IMR-90 (cell line): ENCODE measurements around the gene ARL4C. TPM values are rescaled to one million over a fixed set of nuclear protein-coding genes. Genes with fewer than 3 reads are reported as not detected.

Source experiments
- ATAC-seq: fragments of 200-7000 bp; cut with Tn5 transposase; 2 replicates; pipeline ENCODE4 v1.9.1; 2020; ENCODE audit warnings: low read depth, mild to moderate bottlenecking, moderate library complexity
- BruUV-seq: library from RNA; stranded (reverse); fragments of 400-500 nt; replicated peaks from 2 replicates; lab custom pipeline; 2021; lab: Mats Ljungman, UMichigan
- CTCF ChIA-PET: fragments of 300-600 bp; formaldehyde crosslinking; extraction: SDS; loops from one replicate; lab custom pipeline; 2021; ENCODE audit warnings: antibody characterized with exemption; lab: Yijun Ruan, JAX
- POLR2A ChIA-PET: fragments of 300-600 bp; sonication (Branson Sonifier 250); formaldehyde crosslinking; loops from one replicate; lab custom pipeline; 2022; ENCODE audit warnings: antibody characterized with exemption; ENCODE audit not compliant: unreplicated experiment; lab: Charles Lee
- DNase-seq: peaks from one replicate; pipeline ENCODE4 v3.0.0; 2013
- H2AFZ ChIP-seq: replicated peaks from 2 replicates; pipeline ENCODE3; 2013; ENCODE audit warnings: low read length, mild to moderate bottlenecking; ENCODE audit not compliant: poor library complexity
- H2AK5ac ChIP-seq: 2 replicates; pipeline ENCODE4 v1.6.1; 2013; ENCODE audit warnings: low read depth, low read length, inconsistent platforms
- H2AK9ac ChIP-seq: replicated peaks from 2 replicates; pipeline ENCODE3; 2013; ENCODE audit warnings: mild to moderate bottlenecking, low read depth, low read length, moderate library complexity; ENCODE audit not compliant: poor library complexity
- H2BK120ac ChIP-seq: 2 replicates; pipeline ENCODE4 v1.6.1; 2013; ENCODE audit warnings: low read depth, low read length, inconsistent platforms
- H2BK15ac ChIP-seq: 3 replicates; pipeline ENCODE4 v1.6.1; 2013; ENCODE audit warnings: low read depth, low read length, inconsistent platforms
- H2BK20ac ChIP-seq: 2 replicates; pipeline ENCODE4 v1.6.1; 2013; ENCODE audit warnings: low read depth, mild to moderate bottlenecking, inconsistent platforms, low read length, moderate library complexity
- H2BK5ac ChIP-seq: 2 replicates; pipeline ENCODE4 v1.6.1; 2013; ENCODE audit warnings: mild to moderate bottlenecking, low read depth, low read length, inconsistent platforms; ENCODE audit not compliant: poor library complexity, severe bottlenecking
- H3K14ac ChIP-seq: replicated peaks from 2 replicates; pipeline ENCODE4 v1.6.1; 2013; ENCODE audit warnings: low read depth, low read length, inconsistent platforms
- H3K18ac ChIP-seq: 2 replicates; pipeline ENCODE4 v1.6.1; 2013; ENCODE audit warnings: low read depth, low read length, control low read depth
- H3K23ac ChIP-seq: 2 replicates; pipeline ENCODE4 v1.6.1; 2013; ENCODE audit warnings: low read depth, low read length, inconsistent platforms
- H3K27ac ChIP-seq: 2 replicates; pipeline ENCODE4 v1.5.1; 2013; ENCODE audit warnings: mild to moderate bottlenecking, control low read depth, low read length; ENCODE audit not compliant: insufficient read depth
- H3K27me3 ChIP-seq: 2 replicates; pipeline ENCODE4 v1.6.1; 2013; ENCODE audit warnings: low read length; ENCODE audit not compliant: control insufficient read depth, insufficient read depth
- H3K36me3 ChIP-seq: 2 replicates; pipeline ENCODE4 v1.6.1; 2013; ENCODE audit warnings: low read length, mixed read lengths; ENCODE audit not compliant: control insufficient read depth, insufficient read depth
- H3K4ac ChIP-seq: 2 replicates; pipeline ENCODE4 v1.6.1; 2013; ENCODE audit warnings: low read depth, low read length, inconsistent platforms
- H3K4me1 ChIP-seq: 2 replicates; pipeline ENCODE4 v1.6.1; 2013; ENCODE audit warnings: low read length, mixed read lengths; ENCODE audit not compliant: control insufficient read depth, insufficient read depth
- H3K4me2 ChIP-seq: 2 replicates; pipeline ENCODE4 v1.6.1; 2013; ENCODE audit warnings: low read depth, mild to moderate bottlenecking, control low read depth, low read length, moderate library complexity
- H3K4me3 ChIP-seq: 2 replicates; pipeline ENCODE4 v1.5.1; 2013; ENCODE audit warnings: low read depth, mild to moderate bottlenecking, control low read depth, low read length, moderate library complexity; ENCODE audit not compliant: insufficient read depth
- H3K56ac ChIP-seq: 2 replicates; pipeline ENCODE4 v1.6.1; 2013; ENCODE audit warnings: low read length, inconsistent platforms; ENCODE audit not compliant: insufficient read depth; ENCODE audit errors: extremely low read depth
- H3K79me1 ChIP-seq, 2 experiments: 2 replicates each; pipeline ENCODE4 v1.6.1; 2013; ENCODE audit warnings: low read length in 2 of 2, inconsistent platforms in 1 of 2, low read depth in 1 of 2
- H3K9ac ChIP-seq: 2 replicates; pipeline ENCODE4 v1.6.1; 2013; ENCODE audit warnings: low read depth, low read length, control low read depth
- H3K9me1 ChIP-seq: 2 replicates; pipeline ENCODE4 v1.6.1; 2013; ENCODE audit warnings: low read length, inconsistent platforms; ENCODE audit not compliant: insufficient read depth
- H3K9me3 ChIP-seq: 2 replicates; pipeline ENCODE4 v1.6.1; 2013; ENCODE audit warnings: low read length; ENCODE audit not compliant: control insufficient read depth, insufficient read depth
- H4K20me1 ChIP-seq: 2 replicates; pipeline ENCODE4 v1.6.1; 2013; ENCODE audit warnings: low read length, inconsistent platforms; ENCODE audit not compliant: insufficient read depth
- H4K5ac ChIP-seq: 2 replicates; pipeline ENCODE4 v1.6.1; 2013; ENCODE audit warnings: mild to moderate bottlenecking, low read depth, low read length, control low read depth
- H4K8ac ChIP-seq, 2 experiments: 2 replicates each; pipeline ENCODE4 v1.6.1; 2013; ENCODE audit warnings: low read depth in 2 of 2, low read length in 2 of 2, control low read depth in 1 of 2, inconsistent platforms in 1 of 2
- H4K91ac ChIP-seq: 2 replicates; pipeline ENCODE4 v1.6.1; 2013; ENCODE audit warnings: low read depth, low read length, inconsistent platforms; ENCODE audit not compliant: insufficient read depth
- CHD1 ChIP-seq: IDR thresholded peaks from 2 replicates; pipeline ENCODE4 v1.6.1; 2012; ENCODE audit warnings: low read depth, low read length, improper control_type of control experiment
- CTCF ChIP-seq: conservative IDR thresholded peaks from 2 replicates; pipeline ENCODE4 v1.5.1; 2012; ENCODE audit warnings: mild to moderate bottlenecking, low read depth, low read length, improper control_type of control experiment
- ELK1 ChIP-seq: fragments of 150-350 bp; IDR thresholded peaks from 2 replicates; pipeline ENCODE4 v1.6.1; 2016; ENCODE audit warnings: low read depth, mild to moderate bottlenecking, low read length, moderate library complexity, borderline replicate concordance
- FOS ChIP-seq: fragments of 150-350 bp; IDR thresholded peaks from 2 replicates; pipeline ENCODE4 v1.6.1; 2016; ENCODE audit warnings: low read depth, low read length
- MAFK ChIP-seq: IDR thresholded peaks from 2 replicates; pipeline ENCODE4 v1.6.1; 2012; ENCODE audit warnings: low read depth, low read length, improper control_type of control experiment
- MAZ ChIP-seq: IDR thresholded peaks from 2 replicates; pipeline ENCODE4 v1.6.1; 2012; ENCODE audit warnings: low read depth, mild to moderate bottlenecking, low read length, improper control_type of control experiment, moderate library complexity, borderline replicate concordance
- NFE2L2 ChIP-seq: fragments of 150-350 bp; IDR thresholded peaks from 2 replicates; pipeline ENCODE4 v1.6.1; 2016; ENCODE audit warnings: low read depth, mild to moderate bottlenecking, low read length
- POLR2A ChIP-seq: IDR thresholded peaks from 2 replicates; pipeline ENCODE4 v1.6.1; 2012; ENCODE audit warnings: mild to moderate bottlenecking, low read depth, low read length
- RAD21 ChIP-seq: IDR thresholded peaks from 2 replicates; pipeline ENCODE4 v1.6.1; 2012; ENCODE audit warnings: low read length, improper control_type of control experiment
- RCOR1 ChIP-seq: IDR thresholded peaks from 2 replicates; pipeline ENCODE4 v1.6.1; 2012; ENCODE audit warnings: mild to moderate bottlenecking, low read length, improper control_type of control experiment; ENCODE audit not compliant: insufficient replicate concordance
- RFX5 ChIP-seq: IDR thresholded peaks from 2 replicates; pipeline ENCODE4 v1.8.0; 2012; ENCODE audit warnings: low read depth, mild to moderate bottlenecking, low read length, moderate library complexity
- WGBS, 2 experiments: methylation state at CpG; one replicate each; pipeline versions ENCODE4 v1.1.5 to v1.1.7; 2013; ENCODE audit warnings: missing lambda C conversion rate in 2 of 2; ENCODE audit not compliant: insufficient read length in 1 of 2; ENCODE audit errors: extremely low coverage in 2 of 2; 5-methylcytosine and 5-hydroxymethylcytosine counted together
- dilution Hi-C: fragments of 300-500 bp; cut with HindIII; formaldehyde crosslinking; loops from one replicate; pipeline ENCODE4 v1.14.3; 2018; ENCODE audit warnings: low sequenced_read_pairs; ENCODE audit not compliant: unreplicated experiment
- in situ Hi-C: fragments of 300-500 bp; cut with MboI; formaldehyde crosslinking; loops from 3 replicates; pipeline ENCODE4 v1.14.3; 2019; ENCODE audit warnings: low sequenced_read_pairs, inconsistent platforms, mixed read lengths
- intact Hi-C: fragments of 100-400 bp; cut with micrococcal nuclease; formaldehyde crosslinking; loops from 2 replicates; pipeline ENCODE4 v1.10.0; 2022
- polyA plus RNA-seq, 3 experiments: library from polyadenylated mRNA; depleted of rRNA; stranded (reverse); fragments of >200 nt; gene quantifications; 2 replicates each; pipeline ENCODE4 v1.2.3, GENCODE V29; 2012; ENCODE audit warnings: low replicate concordance in 1 of 3
- total RNA-seq: library from RNA; depleted of rRNA; stranded (reverse); fragments of >200 nt; gene quantifications from 2 replicates; pipeline ENCODE4 v1.2.3, GENCODE V29; 2012

ARL4C gene
- total and polyA plus RNA-seq, 2 of the 4 experiments (the other 2 are of a cell fraction) = 7.7 to 8.2 TPM

- TF ChIP-seq RCOR1 = no peak
These were observed 6.4 kb downstream of the ARL4C start (continued) for GRCh38 chr2:234490271-234491091.

- POLR2A ChIA-PET = no interaction called here
- dilution Hi-C loops (no loop called here), in situ Hi-C loops (no loop called here), intact Hi-C loops (no loop called here)
- no peak overlapping the region for H2BK5ac ChIP-seq
- H3K14ac ChIP-seq = no peak overlapping the region
- peaks cover 10 to 22% of the 10 kb centered on the region in 2 experiments for H3K79me1 ChIP-seq
- H3K4me2 ChIP-seq = no peak overlapping the region
- H3K27ac ChIP-seq = no peak overlapping the region
- H3K23ac ChIP-seq = no peak overlapping the region
- BruUV-seq = no TSS peak
- H3K27me3 ChIP-seq = no peaks in the 10 kb centered on the region
- no peak overlapping the region for H3K9ac ChIP-seq
- no peak for DNase-seq
- H2BK15ac ChIP-seq = no peak overlapping the region
- H3K9me3 ChIP-seq = no peaks in the 10 kb centered on the region
- no peak overlapping the region for H3K4ac ChIP-seq
- H2BK120ac ChIP-seq = no peak overlapping the region
- no peak overlapping the region for H2AK5ac ChIP-seq
- WGBS, 2 experiments = 80% methylated on average over 1 of the region's 8 CpGs; no CpG with 5 or more reads in 1 of the 2 experiments
- H3K9me1 ChIP-seq = peaks cover 3% of the 10 kb centered on the region; the same call in 1 of the 2 replicates
- H4K8ac ChIP-seq = no peak overlapping the region
- no peak overlapping the region for H3K4me3 ChIP-seq
- H3K4me1 ChIP-seq = peaks cover 5% of the 10 kb centered on the region; the same call in 1 of the 2 replicates
- CTCF ChIA-PET = no interaction called here
- H2BK20ac ChIP-seq = no peak overlapping the region; the same call in 1 of the 2 replicates
- no peak overlapping the region for H2AFZ ChIP-seq
- no peak overlapping the region for H3K56ac ChIP-seq
- H3K18ac ChIP-seq = no peak overlapping the region
- no peak overlapping the region for H4K91ac ChIP-seq
- H2AK9ac ChIP-seq = no peak overlapping the region
- no peaks in the 10 kb centered on the region for H3K36me3 ChIP-seq
- H4K5ac ChIP-seq = no peak overlapping the region
- no peak for ATAC-seq
- no peak for TF ChIP-seq MAFK
- no peak for TF ChIP-seq RCOR1
- no peak for TF ChIP-seq RFX5
- TF ChIP-seq CHD1 = no peak
- no peak for TF ChIP-seq NFE2L2
- TF ChIP-seq CTCF = no peak
- no peak for TF ChIP-seq FOS
- TF ChIP-seq MAZ = no peak
- no peak for TF ChIP-seq POLR2A
- TF ChIP-seq RAD21 = no peak
- TF ChIP-seq ELK1 = no peak
- H4K20me1 ChIP-seq = no peaks in the 10 kb centered on the region; the same call in 1 of the 2 replicates
These were observed 7.9 kb downstream of the ARL4C start for GRCh38 chr2:234488913-234489451.
